HG03097 (cell line): Measurements from ENCODE around the gene INSRR.

Source experiments
- ATAC-seq: cut with Tn5 transposase; IDR thresholded peaks from one replicate; pipeline ENCODE4 v1.9.1; 2021; ENCODE audit not compliant: unreplicated experiment, low FRiP score

The INSRR gene

GRCh38 chr1:156894711-156895454 lies 36.0 kb upstream of the INSRR start:
- ATAC-seq = no peak

DNA sequence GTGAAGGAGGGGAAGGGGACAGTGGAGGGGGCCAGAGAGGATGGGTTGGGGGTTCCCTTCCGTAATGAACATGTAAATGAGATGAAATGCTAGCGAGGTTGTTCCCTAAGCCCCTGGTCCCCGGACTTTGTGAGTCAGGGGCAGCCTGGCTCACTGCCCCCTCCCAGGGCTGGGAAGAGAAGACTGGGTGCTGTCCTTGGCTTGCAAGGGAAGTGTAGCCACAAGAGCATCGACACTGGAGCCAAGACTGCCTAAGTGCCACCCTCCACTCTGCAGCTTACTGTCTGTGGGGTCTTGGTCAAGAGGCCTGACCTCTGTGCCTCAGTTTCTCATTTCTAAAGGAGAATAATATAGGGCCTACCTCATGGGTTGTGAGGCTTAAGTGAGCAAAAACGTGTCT lies 35.1 kb upstream of the INSRR start:
- ATAC-seq = no peak

DNA sequence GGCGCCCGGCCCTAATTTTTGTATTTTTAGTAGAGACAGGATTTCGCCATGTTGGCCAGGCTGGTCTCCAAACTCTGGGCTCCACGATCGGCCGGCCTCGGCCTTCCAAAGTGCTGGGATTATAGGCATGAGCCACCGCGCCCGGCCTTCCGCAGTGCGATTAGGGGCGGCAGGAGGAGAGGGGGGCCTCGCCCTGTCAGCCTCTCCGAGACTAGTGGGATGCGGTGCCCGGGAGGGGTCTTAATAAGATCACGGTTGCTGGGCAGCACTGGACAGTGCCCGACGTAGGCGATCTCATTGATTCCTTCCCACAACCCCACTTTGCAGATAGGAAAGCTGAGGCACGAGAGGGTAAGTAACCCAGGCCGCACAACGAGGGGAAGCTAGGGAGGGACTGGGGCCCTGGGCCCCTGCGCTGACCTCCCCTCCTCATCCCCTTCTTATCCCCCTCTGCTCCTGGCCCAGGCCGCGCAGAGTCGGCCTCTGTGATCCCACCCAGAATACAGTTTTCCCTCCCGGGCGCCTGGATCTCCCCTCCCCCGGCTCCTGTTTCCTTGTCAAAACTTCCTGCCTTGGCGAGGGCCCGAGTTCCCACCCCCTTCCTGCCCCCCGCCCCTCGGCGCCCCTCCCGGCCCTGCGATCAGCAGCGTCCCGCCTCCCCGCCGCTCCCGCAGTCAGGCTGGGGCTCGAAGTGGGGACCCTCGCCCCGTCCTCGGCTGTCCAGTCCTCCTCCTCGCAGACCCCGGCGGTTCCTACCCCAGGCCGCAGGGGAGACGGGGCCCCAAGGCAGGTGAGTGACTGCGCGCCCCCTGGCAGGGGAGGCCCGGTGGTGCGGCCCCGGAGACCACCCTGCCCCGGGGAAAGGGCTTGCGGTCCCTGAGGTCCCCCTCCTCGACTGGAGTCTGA lies 34.4 kb upstream of the INSRR start, which contains the start of gene PEAR1:
PEAR1 (plus strand) TSS at position 671 of the 906 bp plus-strand sequence. CDS start 10,209 bp downstream, outside the sequence.
- ATAC-seq = no peak

GRCh38 chr1:156892190-156893047 lies 33.5 kb upstream of the INSRR start:
- ATAC-seq = peak; percentile 62

GRCh38 chr1:156889802-156890580 lies 31.1 kb upstream of the INSRR start:
- ATAC-seq = no peak

GRCh38 chr1:156887734-156888133 lies 28.8 kb upstream of the INSRR start:
- ATAC-seq = no peak

GRCh38 chr1:156887317-156887716 lies 28.4 kb upstream of the INSRR start:
- ATAC-seq = no peak

DNA sequence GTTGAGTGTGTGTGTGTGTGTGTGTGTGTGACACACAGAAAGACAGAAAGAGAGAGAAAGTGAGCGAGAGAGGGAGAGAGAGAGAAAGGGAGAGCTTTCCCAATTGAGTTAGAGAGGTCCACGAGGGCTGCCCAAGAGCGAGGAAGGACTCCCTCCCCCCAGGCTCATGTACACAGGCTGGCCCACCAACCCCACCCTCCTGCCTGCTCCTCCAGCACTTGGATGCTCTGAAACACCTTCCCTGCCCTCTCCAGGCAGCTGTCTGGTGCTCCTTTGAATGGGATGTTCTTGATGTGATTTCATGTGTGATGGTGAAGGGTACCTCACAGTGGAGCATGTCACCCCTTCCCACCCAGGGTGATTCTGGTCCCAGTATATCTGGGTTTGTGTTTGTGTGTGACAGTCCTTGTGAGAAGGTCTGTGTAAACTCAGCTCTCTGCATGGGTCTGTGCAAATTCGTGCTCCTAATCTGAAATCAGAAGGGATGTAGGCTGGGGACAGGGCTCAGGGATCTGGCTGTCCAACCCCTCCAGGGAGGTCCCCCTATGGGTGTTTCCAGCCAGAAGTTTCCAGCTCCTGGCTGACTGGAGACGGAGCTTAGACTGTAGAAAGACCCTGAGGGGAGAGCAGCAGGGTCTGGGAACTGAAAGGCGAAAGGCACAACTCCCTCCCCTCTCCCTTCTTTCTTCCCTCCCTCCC lies 27.8 kb upstream of the INSRR start:
- no peak for ATAC-seq

DNA sequence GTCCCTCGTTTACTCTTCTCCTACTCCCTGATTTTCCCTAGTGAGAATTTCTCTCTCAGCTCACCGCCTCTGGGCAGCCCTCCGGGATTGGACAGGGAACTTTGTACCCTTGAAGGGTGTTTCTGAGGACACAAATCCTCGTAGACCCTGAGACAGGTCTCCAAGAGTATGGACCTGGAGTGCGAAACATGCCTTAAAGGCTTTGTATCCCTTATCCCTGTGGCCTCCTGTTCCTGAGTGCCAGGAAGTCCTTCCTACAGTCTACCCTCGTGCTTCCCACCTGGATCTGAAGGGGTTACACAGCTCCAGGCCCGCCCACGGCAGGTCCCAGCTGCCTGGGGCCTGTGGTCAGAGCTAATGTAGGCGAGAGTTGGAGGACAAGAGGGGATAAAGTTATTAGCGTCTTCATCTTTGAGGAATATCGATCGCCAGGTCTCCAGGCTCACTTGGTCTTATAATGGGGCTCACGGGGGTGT lies 27.0 kb upstream of the INSRR start:
- ATAC-seq = no peak

GRCh38 chr1:156885314-156885713 lies 26.4 kb upstream of the INSRR start:
- ATAC-seq = no peak

DNA sequence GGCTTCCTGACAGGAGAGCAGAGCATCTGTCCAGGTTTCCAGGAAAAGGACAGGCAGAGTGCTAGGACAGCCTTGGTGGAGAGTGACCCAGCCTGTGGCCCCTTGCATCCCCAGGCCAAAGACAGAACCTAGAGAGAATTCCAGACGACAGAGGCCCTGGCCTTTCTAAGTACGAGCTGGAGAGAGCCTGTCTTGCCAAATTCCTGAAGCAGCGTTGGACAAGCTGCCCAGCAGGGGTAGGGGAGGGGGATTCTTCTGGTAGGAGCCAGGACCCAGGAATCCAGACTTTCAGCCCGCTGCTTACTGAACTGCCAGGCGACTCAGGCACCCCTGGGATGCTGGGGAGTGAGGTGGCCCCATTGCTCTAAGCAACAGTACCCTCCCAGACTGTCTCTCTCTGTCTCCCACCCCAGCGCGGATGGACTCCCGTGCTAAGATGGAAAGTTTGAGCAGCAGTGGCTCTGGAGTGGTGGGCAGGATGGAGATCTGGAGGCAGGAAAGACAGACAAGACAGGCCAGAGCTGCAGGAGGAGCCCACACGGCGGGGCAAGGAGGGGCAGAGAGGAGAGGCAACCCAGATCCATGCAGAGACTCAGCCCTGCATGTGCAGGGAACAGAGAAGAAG lies 25.8 kb upstream of the INSRR start:
- no peak for ATAC-seq

DNA sequence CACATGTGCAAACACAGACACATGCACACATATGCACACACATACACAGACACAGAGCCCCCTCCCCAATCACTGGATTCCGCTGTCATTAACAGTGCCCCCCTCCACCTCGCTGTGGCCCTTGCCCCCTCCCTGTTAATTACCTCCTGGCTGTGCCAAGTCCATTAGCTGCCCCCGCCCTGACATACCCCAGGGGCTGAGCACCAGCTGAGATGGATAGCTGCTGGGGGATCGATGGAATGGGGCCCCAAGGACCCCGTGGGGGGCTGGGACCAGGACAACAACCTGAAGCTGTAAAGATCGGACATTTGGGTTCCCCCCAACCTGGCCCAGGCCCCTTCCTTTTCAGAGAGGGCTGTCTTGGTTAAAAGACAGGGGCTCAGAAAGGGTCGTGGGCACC lies 25.0 kb upstream of the INSRR start:
- no peak for ATAC-seq

DNA sequence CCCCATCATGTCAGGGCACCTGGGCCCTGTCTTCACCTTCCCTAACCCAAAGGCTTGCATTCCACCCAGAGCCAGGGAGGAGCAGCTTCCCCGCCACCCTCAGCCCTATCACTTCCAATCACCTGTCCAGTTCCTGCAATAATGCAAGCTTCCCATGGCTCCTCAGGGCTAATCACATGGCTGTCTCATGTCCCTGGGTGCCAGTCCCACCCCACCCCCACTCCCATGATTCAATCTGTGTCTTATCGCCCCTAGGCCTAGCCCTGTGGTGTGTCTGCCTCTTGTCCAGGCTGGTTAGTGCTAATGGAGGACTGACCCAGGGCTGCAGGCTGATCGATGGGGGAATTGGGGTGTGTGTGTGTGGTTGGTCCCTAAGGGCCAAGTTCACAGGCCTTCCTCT lies 23.6 kb upstream of the INSRR start:
- ATAC-seq = no peak

DNA sequence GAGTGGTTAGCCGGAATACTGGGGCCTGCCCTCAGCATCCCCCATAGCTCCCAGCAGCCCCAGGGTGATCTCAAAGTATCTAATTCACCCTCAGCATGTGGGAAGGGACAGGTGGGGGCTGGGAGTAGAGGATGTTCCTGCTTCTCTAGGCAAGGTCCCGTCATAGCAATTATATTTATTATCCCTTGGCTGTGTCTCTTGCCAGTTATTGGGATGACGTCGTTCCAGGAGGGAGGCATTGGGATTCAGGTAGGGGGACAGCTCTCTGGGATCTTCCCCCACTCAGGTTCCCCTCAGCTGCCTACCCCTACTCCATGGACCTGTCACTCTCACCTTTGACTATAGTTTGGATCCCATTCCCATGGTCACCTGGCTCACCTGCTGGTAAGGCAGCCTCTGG lies 22.7 kb upstream of the INSRR start:
- no peak for ATAC-seq

DNA sequence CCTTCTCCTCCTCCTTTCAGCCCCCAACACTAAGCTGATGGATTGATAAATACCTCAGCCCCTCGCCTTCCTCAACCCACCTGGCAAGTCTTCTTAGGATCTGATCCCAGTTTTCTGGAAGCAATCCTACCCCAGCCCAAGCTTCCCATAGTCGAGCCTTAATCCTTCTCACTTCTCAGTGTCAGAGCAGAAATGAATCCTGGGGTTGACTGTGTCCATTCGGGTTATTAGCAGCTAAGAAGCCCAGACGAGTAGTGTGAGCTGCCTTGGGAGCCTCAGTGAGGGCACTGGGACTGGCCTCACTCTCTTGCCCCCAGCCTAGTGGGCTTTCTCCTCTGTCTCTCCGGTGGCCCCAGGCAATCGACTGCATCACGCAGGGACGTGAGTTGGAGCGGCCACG lies 22.2 kb upstream of the INSRR start:
- ATAC-seq = no peak

DNA sequence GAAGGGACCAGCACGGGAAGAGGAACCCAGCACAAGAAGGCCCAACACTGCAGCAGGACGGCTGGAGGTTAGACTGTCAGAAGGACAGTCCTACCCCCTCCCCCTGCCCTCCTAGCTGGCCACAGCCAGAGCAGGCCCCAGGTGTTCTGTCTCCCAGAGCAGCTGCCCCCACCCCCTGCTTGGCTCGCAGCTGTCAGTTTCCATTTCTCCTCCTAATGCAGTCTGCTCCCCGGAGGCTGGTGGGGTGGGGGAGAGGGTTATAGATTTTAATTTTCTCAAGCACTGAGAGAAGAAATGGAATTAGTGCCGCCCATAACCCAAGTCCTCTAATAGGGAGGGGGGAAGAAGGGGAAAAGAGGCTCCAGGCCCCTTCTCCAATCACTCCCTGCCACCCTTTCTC lies 21.6 kb upstream of the INSRR start:
- ATAC-seq = no peak

- no peak for ATAC-seq
These were observed 21.0 kb upstream of the INSRR start for GRCh38 chr1:156879876-156880275.

DNA sequence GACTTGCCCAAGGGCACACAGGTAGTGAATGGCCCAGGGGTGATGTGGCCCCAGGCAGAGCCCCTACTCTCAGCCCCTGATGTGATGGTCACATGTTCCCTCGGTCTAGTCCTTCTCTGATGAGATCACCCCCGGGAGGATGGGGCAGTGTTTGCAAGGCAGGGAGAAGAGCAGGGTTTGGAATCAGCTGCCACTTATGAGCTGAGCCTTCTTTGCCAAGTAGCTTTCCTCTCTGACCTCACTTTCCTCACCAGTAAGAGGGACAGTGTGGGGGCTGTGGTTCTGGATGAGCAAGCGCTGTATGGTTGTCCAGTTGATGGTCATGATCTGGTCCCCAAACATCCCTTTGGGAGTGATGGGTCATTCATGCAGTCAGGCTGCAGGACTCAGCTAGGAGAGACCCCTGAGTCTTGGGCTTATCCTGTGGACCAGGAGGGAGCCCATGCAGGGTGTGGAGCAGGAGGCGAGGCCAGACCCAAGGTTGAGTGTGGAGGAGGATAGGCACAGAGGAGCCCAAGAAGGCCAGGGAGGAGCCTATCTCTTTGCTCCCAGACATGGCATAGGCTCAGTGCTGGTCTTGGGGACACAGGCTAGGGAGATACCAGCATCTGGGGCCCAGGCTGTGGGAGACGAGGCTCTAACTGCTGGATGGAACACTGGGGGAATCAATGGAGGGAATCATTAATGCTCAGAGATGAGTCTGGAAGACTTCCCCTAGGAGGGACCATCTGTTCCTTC lies 18.7 kb upstream of the INSRR start:
- ATAC-seq = no peak
